ENCODE data around the gene SPINK14. TPM values are rescaled to one million over a fixed set of nuclear protein-coding genes. Genes with fewer than 3 reads are reported as not detected.
A peak's percentile ranks its signal among the peaks of the same experiment; 100 is the strongest.

SPINK14 gene
- total RNA-seq, 1 experiment from 2014 or later, result not detected

GRCh38 chr5:148177207-148177606 lies 8.9 kb downstream of the SPINK14 start:
- H3K9me3 Mint-ChIP-seq, result no peaks in the 10 kb centered on the region
- TF ChIP-seq CTCF (conservative IDR thresholded peaks at IDR 0.05), result no peak

More at GRCh38 chr5:148177207-148177606, 8.9 kb downstream of the SPINK14 start:
- H3K4me1 Mint-ChIP-seq, result no peaks in the 10 kb centered on the region
- no peak overlapping the region for H3K9ac ChIP-seq (ENCODE audit: extremely low read depth, insufficient read length, low read length)
- no peak overlapping the region for H3K4me2 ChIP-seq (ENCODE audit: insufficient read depth, insufficient read length, low read length)
- no peaks in the 10 kb centered on the region for H3K36me3 Mint-ChIP-seq (ENCODE audit: insufficient read depth in 1 of 3, low read depth in 3 of 3)
- H3K27ac ChIP-seq (ENCODE audit: insufficient read length, low read depth, low read length), result no peak overlapping the region
- no peak overlapping the region for H2BK20ac ChIP-seq (ENCODE audit: low read depth, low read length, poor library complexity, severe bottlenecking)
- H4K20me1 ChIP-seq (ENCODE audit: control insufficient read depth, insufficient read depth, insufficient read length), result no peaks in the 10 kb centered on the region
- H3K14ac ChIP-seq (ENCODE audit: insufficient read depth, low read length), result no peak overlapping the region
- no peak for DNase-seq
- H3K23ac ChIP-seq (ENCODE audit: insufficient read length, low read depth, low read length), result no peak overlapping the region
- H3K79me2 ChIP-seq (ENCODE audit: insufficient read depth, low read length), result no peaks in the 10 kb centered on the region
- H4K91ac ChIP-seq (ENCODE audit: insufficient read length, low read depth, low read length), result no peak overlapping the region
- no peak overlapping the region for H3K18ac ChIP-seq (ENCODE audit: insufficient read length, low read depth, low read length)
- H2BK12ac ChIP-seq (ENCODE audit: insufficient read length, low read depth, low read length), result no peak overlapping the region
- no peaks in the 10 kb centered on the region for H3K4me1 ChIP-seq (ENCODE audit: insufficient read depth, low read length)
- H3K27me3 Mint-ChIP-seq (ENCODE audit: low read depth), result peaks cover 3% of the 10 kb centered on the region
- H2BK15ac ChIP-seq (ENCODE audit: low read depth, low read length), result no peak overlapping the region
- no peaks in the 10 kb centered on the region for H3K79me1 ChIP-seq (ENCODE audit: insufficient read depth, low read depth, low read length, poor library complexity, severe bottlenecking)
- no peak overlapping the region for H2BK5ac ChIP-seq (ENCODE audit: insufficient read length, low read length)
- no peaks in the 10 kb centered on the region for H3K27me3 ChIP-seq (ENCODE audit: insufficient read depth, low read length)
- H2AK5ac ChIP-seq (ENCODE audit: insufficient read length, low read length), result no peak overlapping the region
- no peak overlapping the region for H3K4ac ChIP-seq (ENCODE audit: low read depth, low read length)
- H2AFZ ChIP-seq (ENCODE audit: low read length), result no peak overlapping the region
- H3K56ac ChIP-seq (ENCODE audit: insufficient read length, low read depth, low read length), result no peak overlapping the region
- no peak overlapping the region for H3T11ph ChIP-seq (ENCODE audit: low read length)
- no peaks in the 10 kb centered on the region for H3K23me2 ChIP-seq (ENCODE audit: insufficient read length, low read depth, low read length, poor library complexity, severe bottlenecking)
- no peak overlapping the region for H4K5ac ChIP-seq (ENCODE audit: insufficient read length, low read depth, low read length)
- no peak overlapping the region for H3K4me3 Mint-ChIP-seq
- no peak overlapping the region for H4K8ac ChIP-seq (replicated peaks; ENCODE audit: insufficient read length, low read depth, low read length)
- peak overlapping the region in 1 of 3 experiments; percentile 32; a peak in 1 of 7 replicates for H3K27ac Mint-ChIP-seq
- WGBS (ENCODE audit: extremely low coverage, insufficient read length, low lambda C conversion rate), result no CpG with 5 or more reads among the region's 1 CpG
- no peak overlapping the region for H2BK120ac ChIP-seq (ENCODE audit: low read depth, low read length, poor library complexity, severe bottlenecking)
- no peaks in the 10 kb centered on the region for H3K9me3 ChIP-seq (ENCODE audit: control insufficient read depth, low read depth, low read length)

All from H9 (cell line).